Psoas muscle (tissue), 8 donors: ENCODE measurements around the gene DNAH8. TPM values are rescaled to one million over a fixed set of nuclear protein-coding genes. Genes with fewer than 3 reads are reported as not detected.

ENCODE experiments used
- ATAC-seq, 4 donors: fragments of 200-7000 bp; cut with Tn5 transposase; one replicate each; pipeline ENCODE4 v1.9.1; 2020; ENCODE audit warnings: moderate library complexity in 3 of 4, mild to moderate bottlenecking in 2 of 4
- DNase-seq, 2 donors: peaks; one replicate each; pipeline ENCODE4 v3.0.0-alpha.2; 2020
- H3K27ac ChIP-seq: fragments of 200-600 bp; one replicate; pipeline ENCODE4 v1.8.0; 2022
- H3K27me3 ChIP-seq, 3 donors: fragments of 200-600 bp in 1 of 3; one replicate each; pipeline versions ENCODE4 v1.6.1 to v1.8.0; 2013 to 2022; ENCODE audit warnings: low read length in 2 of 3, mild to moderate bottlenecking in 2 of 3, moderate library complexity in 1 of 3; ENCODE audit not compliant: insufficient read depth in 3 of 3
- H3K36me3 ChIP-seq, 2 donors: fragments of 200-600 bp in 1 of 2; one replicate each; pipeline versions ENCODE4 v1.6.1 to v1.8.0; 2013 to 2022; ENCODE audit warnings: low read depth in 1 of 2, mild to moderate bottlenecking in 1 of 2, moderate library complexity in 1 of 2; ENCODE audit not compliant: insufficient read depth in 1 of 2
- H3K4me1 ChIP-seq: fragments of 200-600 bp; one replicate; pipeline ENCODE4 v1.8.0; 2022
- H3K4me3 ChIP-seq: fragments of 200-600 bp; one replicate; pipeline ENCODE4 v1.8.0; 2022; ENCODE audit warnings: mild to moderate bottlenecking
- H3K9me3 ChIP-seq: fragments of 200-600 bp; one replicate; pipeline ENCODE4 v1.8.0; 2022
- CTCF ChIP-seq: fragments of 200-600 bp; IDR thresholded peaks from one replicate; pipeline ENCODE4 v1.8.0; 2022; ENCODE audit warnings: antibody characterized with exemption
- WGBS, 3 donors: extraction: QIAGEN DNeasy Blood & Tissue Kit; methylation state at CpG; one replicate each; pipeline versions ENCODE4 v1.1.6 to v1.1.7; 2013; 5-methylcytosine and 5-hydroxymethylcytosine counted together
- intact Hi-C, 2 donors: fragments of 100-400 bp; cut with DNase I; formaldehyde crosslinking; loops; one replicate each; pipeline versions ENCODE4 v1.11.0 to v1.14.2; 2022
- polyA plus RNA-seq, 3 donors: library from polyadenylated mRNA; stranded (reverse); fragments of 200-250 nt; gene quantifications; one replicate each; pipeline ENCODE4 v1.2.3, GENCODE V29; 2013
- total RNA-seq, 4 donors: library from RNA; stranded (reverse); fragmentation: NEBNext Ultra II Directional in 2 of 4; extraction: Animal tissue kit (Norgen Biotek cat#: 25700) in 2 of 4; gene quantifications; one replicate each; pipeline versions ENCODE4 v1.2.1 to v1.2.4, GENCODE V29; 2021 to 2023
- donor health status: healthy with polysubstance abuse.
- donor health status: DM: no; HTN: no; CAD: no; lungs with moderate emphysema.
- donor health status: Bipolar disorder and iron deficiency.
- donor health status: healthy.
- donor health status: DM: yes; HTN: yes; CAD: no.
- donor health status: DM: no; HTN: no; CAD: no.
- donor health status: DM: no; HTN: no; CAD: no.
- donor health status: DM: yes; HTN: yes; CAD: no.

DNAH8 gene
- total and polyA plus RNA-seq, 7 donors, result 0.02 TPM; not detected in 6

- Histone ChIP-seq H3K36me3 (no peaks in the 10 kb centered on the region), H3K27me3 (peaks cover 0 to 27% (median 5%) of the 10 kb centered on the region in 3 donors), H3K4me3 (no peak overlapping the region), H3K4me1 (no peaks in the 10 kb centered on the region), H3K27ac (no peak overlapping the region), H3K9me3 (no peaks in the 10 kb centered on the region)
- no peak for ATAC-seq
- intact Hi-C loops, result no loop called here
- no peak for DNase-seq
- no peak for TF ChIP-seq CTCF
- WGBS, 3 donors, result 75 to 81% (median 76%) methylated on average over 10 of the region's 10 CpGs
Observed at GRCh38 chr6:39040080-39040673, 325.1 kb downstream of the DNAH8 start.

GRCh38 chr6:39041072-39041471, 326.0 kb downstream of the DNAH8 start:
- 54 to 60% (median 58%) methylated on average over 2 of the region's 2 CpGs for WGBS, 3 donors

GRCh38 chr6:39043776-39044175, 328.7 kb downstream of the DNAH8 start:
- Histone ChIP-seq H3K9me3 (no peaks in the 10 kb centered on the region), H3K4me3 (no peak overlapping the region), H3K27ac (no peak overlapping the region), H3K4me1 (no peaks in the 10 kb centered on the region), H3K36me3 (no peaks in the 10 kb centered on the region), H3K27me3 (peaks cover 0 to 32% (median 5%) of the 10 kb centered on the region in 3 donors)
- WGBS, 3 donors, result 76 to 90% (median 78%) methylated on average over 3 of the region's 3 CpGs
- no peak for TF ChIP-seq CTCF
- DNase-seq (no peak), ATAC-seq (no peak)
- intact Hi-C loops, result no loop called here

More at GRCh38 chr6:39041072-39041471, 326.0 kb downstream of the DNAH8 start:
- ATAC-seq, result no peak
- Histone ChIP-seq H3K27me3 (peaks cover 0 to 27% (median 5%) of the 10 kb centered on the region in 3 donors), H3K27ac (no peak overlapping the region), H3K4me3 (no peak overlapping the region), H3K9me3 (no peaks in the 10 kb centered on the region), H3K36me3 (no peaks in the 10 kb centered on the region), H3K4me1 (no peaks in the 10 kb centered on the region)
- DNase-seq, result no peak
- TF ChIP-seq CTCF, result no peak
- intact Hi-C loops, result no loop called here

GRCh38 chr6:39044181-39044580, 329.1 kb downstream of the DNAH8 start:
- no peaks in the 10 kb centered on the region for H3K36me3 ChIP-seq
- 48 to 73% (median 49%) methylated on average over 4 of the region's 4 CpGs for WGBS, 3 donors
- no peak overlapping the region for H3K27ac ChIP-seq
- no peak for ATAC-seq
- TF ChIP-seq CTCF, result no peak
- no peaks in the 10 kb centered on the region for H3K9me3 ChIP-seq
- H3K27me3 ChIP-seq, result peaks cover 0 to 32% (median 6%) of the 10 kb centered on the region in 3 donors
- intact Hi-C loops, result no loop called here
- DNase-seq, result no peak
- no peak overlapping the region for H3K4me3 ChIP-seq
- no peaks in the 10 kb centered on the region for H3K4me1 ChIP-seq
